Upper lobe of right lung (tissue), 1 donor: ENCODE results near the gene USP32. TPM values are rescaled to one million over a fixed set of nuclear protein-coding genes. Genes with fewer than 3 reads are reported as not detected.

ENCODE experiments used
- ATAC-seq: fragments of 200-7000 bp; cut with Tn5 transposase; one replicate; pipeline ENCODE4 v1.9.1; 2020; ENCODE audit warnings: mild to moderate bottlenecking, moderate library complexity
- DNase-seq: peaks from one replicate; pipeline ENCODE4 v3.0.0-alpha.2; 2020
- H3K27ac ChIP-seq: fragments of 200-600 bp; one replicate; pipeline ENCODE4 v1.8.0; 2022
- H3K27me3 ChIP-seq: fragments of 200-600 bp; one replicate; pipeline ENCODE4 v1.8.0; 2022; ENCODE audit warnings: mild to moderate bottlenecking
- H3K36me3 ChIP-seq: fragments of 200-600 bp; one replicate; pipeline ENCODE4 v1.8.0; 2022
- H3K4me1 ChIP-seq: fragments of 200-600 bp; one replicate; pipeline ENCODE4 v1.8.0; 2022
- H3K4me3 ChIP-seq: fragments of 200-600 bp; one replicate; pipeline ENCODE4 v1.8.0; 2022; ENCODE audit warnings: mild to moderate bottlenecking
- H3K9me3 ChIP-seq: fragments of 200-600 bp; one replicate; pipeline ENCODE4 v1.8.0; 2022
- CTCF ChIP-seq: fragments of 200-600 bp; IDR thresholded peaks from one replicate; pipeline ENCODE4 v1.8.0; 2022; ENCODE audit warnings: antibody characterized with exemption
- intact Hi-C: fragments of 100-400 bp; cut with DNase I; formaldehyde crosslinking; loops from one replicate; pipeline ENCODE4 v1.11.0; 2022
- total RNA-seq: library from RNA; stranded (reverse); fragmentation: NEBNext Ultra II Directional; extraction: Animal tissue kit (Norgen Biotek cat#: 25700); gene quantifications from one replicate; pipeline ENCODE4 v1.2.1, GENCODE V29; 2021
- donor health status: DM: no; HTN: yes; CAD: no; lungs with severe emphysema.

Gene USP32
- total RNA-seq, 1 donor from 2014 or later: 72.4 TPM

GRCh38 chr17:60148373-60148772 lies 243.6 kb downstream of the USP32 start:
- Histone ChIP-seq H3K4me1 (peaks cover 1% of the 10 kb centered on the region), H3K27ac (no peak overlapping the region), H3K4me3 (no peak overlapping the region), H3K9me3 (no peaks in the 10 kb centered on the region), H3K36me3 (no peaks in the 10 kb centered on the region), H3K27me3 (peaks cover 57% of the 10 kb centered on the region)
- no peak for DNase-seq
- no peak for TF ChIP-seq CTCF
- intact Hi-C loops: no loop called here
- ATAC-seq: no peak

GRCh38 chr17:60147553-60148223 lies 244.2 kb downstream of the USP32 start:
- H3K36me3 ChIP-seq: no peaks in the 10 kb centered on the region
- ATAC-seq: peak; percentile 4
- TF ChIP-seq CTCF: no peak
- no peaks in the 10 kb centered on the region for H3K9me3 ChIP-seq
- H3K4me1 ChIP-seq: peaks cover 8% of the 10 kb centered on the region
- DNase-seq: no peak
- H3K27me3 ChIP-seq: peaks cover 57% of the 10 kb centered on the region
- H3K27ac ChIP-seq: no peak overlapping the region
- no peak overlapping the region for H3K4me3 ChIP-seq
- intact Hi-C loops: no loop called here

- no peak for DNase-seq
Observed at GRCh38 chr17:60146206-60146605, 245.7 kb downstream of the USP32 start.

GRCh38 chr17:60145006-60145935 lies 246.7 kb downstream of the USP32 start:
- no peaks in the 10 kb centered on the region for H3K9me3 ChIP-seq
- no peaks in the 10 kb centered on the region for H3K36me3 ChIP-seq
- intact Hi-C loops: no loop called here
- H3K4me1 ChIP-seq: peaks cover 24% of the 10 kb centered on the region
- H3K27me3 ChIP-seq: peaks cover 57% of the 10 kb centered on the region
- H3K27ac ChIP-seq: no peak overlapping the region
- DNase-seq (no peak), ATAC-seq (no peak)
- no peak for TF ChIP-seq CTCF
- no peak overlapping the region for H3K4me3 ChIP-seq

More at GRCh38 chr17:60146206-60146605, 245.7 kb downstream of the USP32 start:
- Histone ChIP-seq H3K4me3 (no peak overlapping the region), H3K27me3 (peaks cover 57% of the 10 kb centered on the region), H3K9me3 (no peaks in the 10 kb centered on the region), H3K27ac (no peak overlapping the region), H3K4me1 (peaks cover 19% of the 10 kb centered on the region), H3K36me3 (no peaks in the 10 kb centered on the region)
- intact Hi-C loops: no loop called here
- TF ChIP-seq CTCF: no peak
- ATAC-seq: no peak

- no peaks in the 10 kb centered on the region for H3K9me3 ChIP-seq
- TF ChIP-seq CTCF: peak; percentile 78
- DNase-seq: peak; percentile 88
- peak overlapping the region; percentile 21 for H3K4me3 ChIP-seq
- H3K4me1 ChIP-seq: peaks cover 29% of the 10 kb centered on the region
- H3K27me3 ChIP-seq: peaks cover 57% of the 10 kb centered on the region
- no peaks in the 10 kb centered on the region for H3K36me3 ChIP-seq
- intact Hi-C loops: no loop called here
- no peak overlapping the region for H3K27ac ChIP-seq
- ATAC-seq: peak; percentile 81
Observed at GRCh38 chr17:60142872-60143499, 248.9 kb downstream of the USP32 start.
